NCI-H524 (cell line): ENCODE results near the gene C7.

ENCODE experiments used
- DNase-seq, 2 experiments: peaks; one replicate each; lab custom pipeline; 2025; lab: John Stamatoyannopoulos, UW

Gene C7

DNA sequence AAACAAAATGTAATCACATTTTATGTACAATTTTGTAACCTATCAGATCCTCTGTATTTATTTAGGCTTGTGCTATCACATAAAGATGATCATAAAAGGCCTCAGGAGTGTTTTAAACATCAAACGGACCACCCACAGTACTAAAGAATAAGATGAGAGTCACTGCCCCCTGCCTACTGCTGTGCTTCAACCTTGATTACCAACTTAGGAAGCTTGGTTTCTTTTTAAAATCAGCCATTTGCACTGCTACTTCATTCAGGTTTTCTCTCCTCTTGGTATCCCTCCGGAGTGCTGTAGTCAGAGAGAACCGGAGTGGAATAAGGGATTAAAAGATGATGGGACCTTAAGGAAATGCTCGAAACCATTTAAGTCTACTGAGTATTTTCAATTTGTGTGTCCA is 6.9 kb downstream of the C7 start:
- no peak for DNase-seq

GRCh38 chr5:40928886-40929448 is 19.7 kb downstream of the C7 start:
- no peak for DNase-seq

- no peak for DNase-seq
Observed at GRCh38 chr5:40932766-40933165, 23.5 kb downstream of the C7 start.

DNA sequence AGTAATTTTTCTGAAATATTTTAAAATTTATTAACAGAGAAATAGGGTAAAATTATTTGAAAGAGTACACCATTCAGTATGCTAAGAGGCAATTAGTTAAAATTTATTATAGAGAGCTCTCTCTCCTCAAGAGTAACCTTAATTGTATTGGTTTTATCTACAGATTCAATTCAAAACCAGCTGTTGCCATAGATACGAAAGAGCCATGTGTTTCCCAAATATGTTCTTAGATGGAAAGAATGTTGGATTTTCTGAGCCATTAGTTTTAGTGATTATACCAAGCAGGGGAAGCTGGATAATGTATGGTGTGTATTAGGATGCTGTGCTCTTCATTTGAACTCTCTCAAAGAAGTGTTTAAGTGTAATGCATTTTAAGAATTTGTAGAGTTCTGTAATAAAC is 27.8 kb downstream of the C7 start:
- DNase-seq = no peak

DNA sequence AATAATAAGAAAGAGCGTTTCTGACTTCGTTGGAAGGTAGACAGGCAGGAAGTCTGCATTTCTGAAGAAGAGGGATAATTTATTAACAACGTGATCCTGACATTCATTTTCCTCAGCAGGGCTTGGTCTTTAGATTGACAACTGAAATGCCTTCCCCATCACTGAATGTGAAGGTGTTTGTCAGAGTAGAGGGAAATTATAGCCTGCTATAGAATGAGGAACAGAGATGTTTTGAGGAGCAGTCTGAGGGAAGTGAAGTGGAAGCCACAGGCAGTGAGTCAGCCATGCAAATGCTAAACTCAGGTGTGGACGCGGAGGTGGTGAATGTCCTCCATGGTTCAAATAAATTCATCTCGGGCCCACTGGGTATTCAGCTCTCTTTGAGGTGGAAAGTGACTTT is 30.5 kb downstream of the C7 start:
- no peak for DNase-seq

DNA sequence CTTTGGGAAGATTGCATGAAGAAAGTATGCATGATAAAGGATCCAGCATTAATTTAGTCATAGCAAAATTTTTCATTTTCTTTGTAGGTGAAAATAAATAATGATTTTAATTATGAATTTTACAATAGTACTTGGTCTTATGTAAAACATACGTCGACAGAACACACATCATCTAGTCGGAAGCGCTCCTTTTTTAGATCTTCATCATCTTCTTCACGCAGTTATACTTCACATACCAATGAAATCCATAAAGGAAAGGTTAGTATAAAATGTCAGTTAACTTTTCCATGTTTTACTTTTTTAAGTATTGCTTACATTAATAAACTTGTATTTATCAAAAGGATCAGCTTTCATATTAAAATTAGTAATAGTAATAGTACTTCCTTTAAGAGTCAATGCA is 35.8 kb downstream of the C7 start:
- no peak for DNase-seq

- DNase-seq = no peak
Observed at GRCh38 chr5:40955313-40955712, 46.0 kb downstream of the C7 start.

DNA sequence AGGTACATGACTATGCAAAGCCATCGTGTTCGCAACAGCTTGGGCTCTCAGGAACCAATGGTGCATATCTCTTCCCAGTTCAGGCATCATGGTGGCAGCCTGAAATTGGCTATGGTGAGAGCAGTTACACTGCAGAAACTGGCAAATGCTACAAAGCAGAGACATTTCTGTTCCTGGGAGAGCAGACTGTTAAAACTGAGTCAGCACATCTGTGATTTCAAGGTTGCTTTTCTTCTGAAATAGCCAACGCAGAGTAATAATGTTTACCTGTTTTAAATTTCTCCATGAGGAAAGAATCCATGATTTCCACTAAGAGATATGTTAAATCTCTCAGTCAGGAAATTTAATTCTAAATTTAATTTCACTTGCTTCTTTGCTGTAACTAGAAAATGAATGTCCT is 47.8 kb downstream of the C7 start:
- DNase-seq = no peak

GRCh38 chr5:40958811-40959210 is 49.5 kb downstream of the C7 start:
- no peak for DNase-seq

- DNase-seq = no peak
Observed at GRCh38 chr5:40960037-40960436, 50.7 kb downstream of the C7 start.

GRCh38 chr5:40962207-40962955 is 53.1 kb downstream of the C7 start:
- no peak for DNase-seq

GRCh38 chr5:40972434-40972833 is 63.1 kb downstream of the C7 start:
- no peak for DNase-seq

DNA sequence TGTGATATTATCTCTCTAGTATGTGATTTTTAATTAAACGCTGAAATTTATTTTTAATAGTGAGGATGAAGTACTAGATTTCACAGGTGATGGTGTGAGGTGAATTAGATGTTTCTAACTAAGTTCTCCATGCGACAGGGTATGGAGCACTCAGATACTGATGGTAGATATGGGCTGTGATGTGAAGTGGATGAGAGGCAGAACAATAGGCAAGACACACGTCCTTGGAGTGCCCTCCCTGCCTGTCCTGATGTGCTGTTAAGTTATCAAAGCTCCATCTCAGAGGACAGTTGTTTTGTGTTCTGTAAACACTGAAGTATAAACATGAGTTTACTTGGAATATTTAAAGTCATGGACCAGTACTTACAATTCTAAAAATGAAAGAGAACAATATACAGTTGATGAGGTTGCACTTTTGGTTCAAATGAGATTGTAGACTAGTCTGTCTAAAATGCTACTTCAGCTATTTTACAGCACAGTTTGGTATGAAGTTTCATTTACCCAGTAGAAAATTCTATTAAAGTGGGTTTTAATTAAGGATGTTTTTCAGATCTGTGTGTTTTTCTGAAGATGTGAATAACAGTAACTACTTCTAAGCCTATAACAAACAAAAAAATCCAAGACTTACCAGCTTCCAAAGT is 64.2 kb downstream of the C7 start:
- DNase-seq = no peak

DNA sequence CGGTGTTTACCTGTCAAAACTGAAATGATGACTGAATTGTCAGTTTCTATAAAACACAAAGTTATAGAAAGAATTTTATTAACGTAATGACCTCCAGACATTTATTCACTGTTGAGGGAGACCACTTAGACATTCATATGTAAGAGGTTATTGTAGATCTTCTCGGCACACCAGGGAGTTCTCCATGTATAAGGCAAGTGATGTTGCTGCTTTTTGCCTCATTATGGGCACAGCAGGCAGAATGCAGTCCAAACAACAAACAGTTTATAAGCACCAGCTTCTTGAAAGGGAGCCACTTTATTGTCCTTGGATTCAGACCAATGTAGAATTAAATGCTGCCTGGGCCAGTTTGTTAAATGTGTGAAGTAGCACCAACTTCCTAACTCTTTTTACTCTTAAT is 66.7 kb downstream of the C7 start:
- DNase-seq = no peak

- DNase-seq = peak in 1 of 2 experiments; percentile 16
Observed at GRCh38 chr5:40976836-40977235, 67.5 kb downstream of the C7 start.

GRCh38 chr5:40981420-40981819 is 72.1 kb downstream of the C7 start:
- no peak for DNase-seq

DNA sequence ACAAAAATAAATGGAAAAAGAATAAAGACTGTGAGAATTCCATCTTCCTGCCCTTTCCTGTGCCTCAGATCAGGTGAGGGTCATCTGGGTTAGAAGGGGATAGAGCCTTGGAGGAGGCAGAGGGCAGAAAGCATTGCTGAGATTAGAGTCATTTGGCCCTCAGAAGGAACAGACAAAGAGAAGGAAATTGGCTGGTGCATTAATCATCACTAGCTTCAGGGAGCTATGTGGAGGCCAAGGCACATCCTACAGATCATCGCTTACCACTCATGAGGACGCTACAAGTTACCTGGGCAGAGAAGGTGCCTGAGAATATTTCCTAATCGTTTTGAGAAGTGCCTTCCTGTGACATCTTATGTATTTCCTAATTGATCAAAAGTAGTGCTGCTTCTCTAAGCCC is 74.5 kb downstream of the C7 start:
- DNase-seq = no peak

GRCh38 chr5:40984884-40985283 is 75.6 kb downstream of the C7 start:
- DNase-seq = no peak

- DNase-seq = no peak
Observed at GRCh38 chr5:40985501-40985900, 76.2 kb downstream of the C7 start.

DNA sequence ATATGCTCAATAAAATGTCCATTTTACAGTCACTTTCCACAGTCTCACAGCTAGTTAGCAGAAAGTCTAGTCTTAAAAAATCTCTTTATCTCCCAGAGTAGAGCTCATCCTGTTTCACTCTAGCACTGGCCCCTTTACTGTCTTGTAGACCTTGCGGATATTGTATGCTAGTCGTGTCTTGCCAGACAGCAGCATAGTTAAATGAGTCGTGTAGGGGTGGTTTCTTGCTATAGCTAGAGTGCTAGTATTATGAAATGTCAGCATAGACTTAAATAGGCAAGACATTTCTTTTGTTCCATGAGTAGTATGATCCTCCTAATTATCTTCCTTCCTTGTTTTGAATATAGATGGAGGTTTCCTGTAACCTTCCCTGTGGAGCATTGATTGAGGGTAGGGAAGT is 77.4 kb downstream of the C7 start:
- DNase-seq = no peak

DNA sequence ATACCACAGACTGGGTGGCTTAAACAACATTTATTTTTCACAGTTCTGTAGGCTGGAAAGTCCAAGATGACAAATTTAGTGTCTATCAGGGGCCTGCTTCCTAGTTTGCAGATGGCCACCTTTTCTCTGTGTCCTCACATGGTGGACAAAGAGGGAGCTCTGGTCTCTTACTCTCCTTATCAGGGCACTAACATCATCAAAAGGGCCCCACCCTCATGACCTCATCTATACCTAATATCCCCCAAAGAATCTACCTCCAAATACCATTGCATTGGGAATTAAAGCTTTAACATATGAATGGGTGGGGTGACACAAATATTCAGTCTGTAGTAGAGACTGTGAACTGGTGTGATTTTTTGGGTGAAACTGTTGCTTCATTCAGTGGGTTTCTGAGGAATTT is 78.1 kb downstream of the C7 start:
- no peak for DNase-seq

DNA sequence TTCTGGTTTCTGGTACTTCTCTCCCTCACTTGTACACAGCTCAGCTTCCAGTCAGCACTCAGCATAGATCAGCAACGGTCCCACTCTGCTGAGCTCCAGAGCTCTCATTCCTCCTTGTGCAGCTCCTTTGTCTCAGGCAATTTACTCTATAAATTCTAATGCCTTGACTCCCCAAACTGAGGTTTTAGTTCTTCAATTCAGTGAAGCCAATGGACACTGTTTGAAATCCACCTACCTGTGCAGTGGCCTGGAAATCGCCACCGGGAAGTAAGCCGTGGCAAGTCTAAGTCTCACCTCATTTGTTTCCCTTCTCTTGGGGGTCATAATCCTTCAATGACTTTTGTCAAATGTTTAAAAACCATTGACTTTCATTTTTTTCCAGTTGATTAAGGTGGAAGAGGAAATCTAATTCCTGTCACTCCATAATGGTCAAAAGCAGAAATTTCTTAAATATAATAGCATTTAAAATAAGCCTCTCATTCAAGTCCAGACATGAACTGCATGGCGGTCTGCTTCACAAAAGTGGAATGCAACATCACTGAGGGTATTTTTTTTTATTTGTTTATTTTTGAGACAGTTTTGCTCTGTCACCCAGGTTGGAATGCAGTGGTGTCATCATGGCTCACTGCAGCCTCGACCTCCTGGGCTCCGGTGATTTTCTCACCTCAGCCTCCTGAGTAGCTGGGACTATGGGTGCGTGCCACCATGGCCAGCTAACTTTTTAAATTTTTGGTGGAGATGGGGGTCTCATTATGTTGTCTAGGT is 79.6 kb downstream of the C7 start:
- no peak for DNase-seq
